ENCODE results near the gene PRKACG. TPM values are rescaled to one million over a fixed set of nuclear protein-coding genes. Genes with fewer than 3 reads are reported as not detected.

Gene PRKACG
- total RNA-seq, 1 experiment from 2014 or later, result not detected

GRCh38 chr9:68983522-68984424 lies 30.1 kb downstream of the PRKACG start:
- DNase-seq (ENCODE audit: extremely low read depth, low read depth), result no peak

DNA sequence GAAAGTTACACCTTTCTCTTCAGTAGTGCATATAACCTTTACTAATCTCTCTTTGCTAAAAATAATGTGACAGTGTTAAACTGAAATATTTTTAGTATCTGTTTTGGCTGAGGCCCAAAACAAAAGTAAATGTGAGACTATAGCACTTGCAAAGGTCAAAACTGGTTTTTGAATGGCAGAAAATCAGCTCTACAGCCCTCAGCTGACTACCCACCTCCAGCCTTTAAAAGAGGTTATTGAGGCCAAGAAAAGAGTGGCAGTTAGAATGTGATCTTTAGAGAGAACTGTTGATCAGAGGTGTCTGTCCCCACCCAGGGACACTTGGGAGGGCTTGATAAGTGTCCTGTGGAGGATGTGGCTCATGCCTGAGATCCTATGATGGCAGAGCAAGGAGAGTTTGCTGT lies 30.9 kb downstream of the PRKACG start:
- no peak for DNase-seq (ENCODE audit: extremely low read depth, low read depth)

DNA sequence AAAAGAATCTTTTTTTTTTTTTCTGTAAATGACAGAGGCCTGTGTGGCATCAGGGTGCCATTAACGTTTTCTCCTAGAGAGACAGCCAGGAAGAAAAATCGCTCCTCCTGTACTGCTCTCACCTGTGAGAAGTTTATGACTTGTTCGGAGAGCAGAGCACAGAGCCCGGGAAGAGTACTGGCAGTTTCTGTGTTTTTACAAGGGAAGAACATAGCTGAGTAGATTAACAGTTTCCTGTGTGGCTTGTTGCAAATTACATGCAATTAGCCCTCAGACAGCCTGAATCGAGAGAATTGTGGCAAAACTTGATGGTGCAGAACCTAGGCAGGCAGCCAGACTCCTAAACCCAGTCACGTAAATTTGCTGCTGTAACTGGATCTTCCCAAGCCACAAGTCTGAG lies 32.1 kb downstream of the PRKACG start:
- DNase-seq (ENCODE audit: extremely low read depth, low read depth), result no peak

DNA sequence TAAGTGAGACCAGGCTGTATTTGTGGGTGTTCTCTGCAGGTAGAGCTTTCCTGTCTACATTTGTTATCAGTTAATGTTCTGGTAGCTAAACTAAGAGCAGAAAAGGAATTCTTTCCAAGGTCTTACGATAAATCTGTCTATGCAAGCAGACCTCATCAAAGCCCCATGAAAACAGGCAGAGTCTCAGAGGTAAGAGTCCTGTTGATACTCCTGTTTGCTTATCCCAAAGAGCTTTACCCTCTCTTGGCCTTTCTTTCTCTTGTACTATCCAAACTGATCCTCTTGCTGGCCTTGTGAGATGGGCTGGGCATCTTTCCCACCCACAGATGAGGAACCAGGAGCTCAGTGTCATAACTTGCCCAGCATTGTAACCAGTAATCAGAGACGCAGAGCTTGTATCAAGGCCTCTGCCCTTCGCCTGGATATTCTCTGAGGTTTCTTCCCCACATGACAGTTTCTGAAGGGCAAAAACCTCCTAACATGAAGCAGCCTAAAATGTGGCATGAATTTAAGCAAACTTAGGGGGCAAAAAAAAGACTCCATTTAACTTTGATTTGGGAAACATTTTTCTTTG lies 33.5 kb downstream of the PRKACG start:
- no peak for DNase-seq (ENCODE audit: extremely low read depth, low read depth)

DNA sequence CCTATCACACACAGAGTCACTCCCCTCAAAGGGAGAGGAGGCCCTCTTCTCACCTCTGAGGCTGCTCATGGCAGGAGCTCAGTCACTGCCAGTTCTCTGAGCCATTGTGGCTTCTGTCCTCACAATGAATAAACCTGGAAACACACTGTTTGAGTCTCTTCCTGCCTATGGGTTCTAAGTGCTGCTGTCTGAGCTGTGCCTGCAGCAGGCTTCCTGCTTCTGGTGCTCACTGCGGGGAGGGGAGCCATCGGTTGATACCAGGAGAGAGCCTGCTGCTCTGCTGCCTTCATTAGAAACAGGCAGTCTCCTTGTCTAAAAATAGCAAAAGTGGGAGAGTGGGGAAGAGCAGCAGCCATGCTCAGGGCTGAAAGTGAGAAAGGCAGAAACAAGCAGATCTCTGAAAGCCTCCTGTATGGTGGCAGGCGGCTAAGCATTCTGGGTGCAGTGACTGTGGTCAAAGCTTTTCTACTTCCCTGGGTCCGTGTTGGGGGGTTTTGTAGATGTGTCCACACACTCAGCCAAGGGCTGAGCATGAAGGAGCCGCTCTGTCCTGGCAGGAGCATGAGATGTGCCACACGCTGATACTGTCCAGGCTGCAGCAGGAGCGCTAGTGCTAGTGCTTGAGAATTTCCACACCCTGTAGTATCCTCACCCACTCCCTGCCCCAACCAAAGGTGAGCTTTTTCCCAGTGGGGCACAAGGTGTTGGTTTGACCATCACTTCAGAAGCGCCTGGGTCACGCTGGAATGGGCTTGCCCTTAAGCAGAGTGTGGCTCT lies 34.2 kb downstream of the PRKACG start:
- no peak for DNase-seq (ENCODE audit: extremely low read depth, low read depth)

DNA sequence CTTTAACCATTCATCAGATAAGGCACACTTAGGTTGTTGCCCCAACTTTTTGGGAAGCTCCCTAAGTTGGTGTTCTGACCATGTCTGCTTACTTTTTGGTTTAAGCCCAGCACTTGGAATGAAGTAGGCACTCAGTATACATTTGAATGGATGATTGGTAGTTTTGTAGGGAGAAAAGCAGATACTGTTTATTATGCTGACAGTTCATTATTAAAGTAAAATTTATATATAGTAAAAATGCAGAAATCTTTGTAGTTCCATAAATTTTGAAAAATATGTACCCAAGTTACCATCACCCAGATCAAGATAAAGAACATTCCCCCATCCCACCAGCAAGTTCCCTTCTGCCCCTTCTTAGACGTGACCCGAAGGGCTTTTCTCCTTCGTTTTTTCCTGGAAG lies 35.4 kb downstream of the PRKACG start:
- no peak for DNase-seq (ENCODE audit: extremely low read depth, low read depth)

GRCh38 chr9:68978066-68978465 lies 35.8 kb downstream of the PRKACG start:
- no peak for DNase-seq (ENCODE audit: extremely low read depth, low read depth)

DNA sequence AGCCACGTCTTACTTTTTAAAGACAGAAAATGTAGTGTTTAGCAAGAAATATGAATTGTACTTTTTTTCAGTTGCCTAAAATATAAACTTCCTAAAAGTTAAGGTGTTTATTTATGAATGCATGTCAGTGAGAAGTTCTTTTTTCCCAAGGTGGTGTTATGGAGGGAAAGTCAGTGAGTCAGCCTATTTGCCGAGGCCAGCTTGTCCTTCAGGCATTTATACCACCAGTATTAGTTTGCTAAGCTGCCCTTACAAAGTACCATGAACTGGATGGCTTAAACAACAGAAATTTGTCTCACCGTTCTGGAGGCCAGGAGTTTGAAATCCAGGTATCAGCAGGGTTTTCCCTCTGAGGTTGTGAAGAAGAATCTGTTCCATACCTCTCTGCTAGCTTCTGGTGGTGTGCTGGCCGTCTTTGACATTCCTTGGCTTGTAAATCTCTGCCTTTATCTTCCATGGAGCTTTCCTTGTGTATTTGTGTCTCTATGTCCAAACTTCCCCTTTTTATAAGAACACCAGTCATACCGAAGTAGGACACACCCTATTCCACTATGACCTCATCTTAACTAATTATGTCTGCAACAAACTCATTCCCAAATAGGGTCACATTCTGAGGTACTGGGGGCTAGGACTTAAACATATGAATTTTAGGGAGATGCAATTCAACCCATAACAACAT lies 38.4 kb downstream of the PRKACG start:
- peak; percentile 4 for DNase-seq (ENCODE audit: extremely low read depth, low read depth)

- DNase-seq (ENCODE audit: extremely low read depth, low read depth), result no peak
Measured at GRCh38 chr9:68974901-68975300, 39.0 kb downstream of the PRKACG start.

GRCh38 chr9:68974431-68974830 lies 39.5 kb downstream of the PRKACG start:
- no peak for DNase-seq (ENCODE audit: extremely low read depth, low read depth)

DNA sequence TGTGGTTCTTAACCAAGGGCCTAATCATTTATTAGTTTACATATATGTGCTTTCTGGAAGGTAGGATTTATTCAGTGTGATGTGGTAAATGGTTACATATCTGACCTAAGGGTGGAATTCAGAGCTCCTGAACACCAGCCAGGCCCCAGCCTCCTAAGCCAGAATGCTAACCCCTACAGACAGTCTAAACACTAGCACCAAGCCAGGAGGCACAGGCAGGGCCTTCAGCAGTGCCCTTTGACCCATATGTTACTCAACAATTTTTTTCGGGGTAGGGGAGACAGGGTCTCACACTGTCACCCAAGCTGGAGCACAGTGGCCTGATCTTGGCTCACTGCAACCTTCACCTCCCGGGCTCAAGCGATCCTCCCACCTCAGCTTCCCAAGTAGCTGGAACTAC lies 40.3 kb downstream of the PRKACG start:
- no peak for DNase-seq (ENCODE audit: extremely low read depth, low read depth)

- DNase-seq (ENCODE audit: extremely low read depth, low read depth), result no peak
Measured at GRCh38 chr9:68970151-68970550, 43.8 kb downstream of the PRKACG start.

DNA sequence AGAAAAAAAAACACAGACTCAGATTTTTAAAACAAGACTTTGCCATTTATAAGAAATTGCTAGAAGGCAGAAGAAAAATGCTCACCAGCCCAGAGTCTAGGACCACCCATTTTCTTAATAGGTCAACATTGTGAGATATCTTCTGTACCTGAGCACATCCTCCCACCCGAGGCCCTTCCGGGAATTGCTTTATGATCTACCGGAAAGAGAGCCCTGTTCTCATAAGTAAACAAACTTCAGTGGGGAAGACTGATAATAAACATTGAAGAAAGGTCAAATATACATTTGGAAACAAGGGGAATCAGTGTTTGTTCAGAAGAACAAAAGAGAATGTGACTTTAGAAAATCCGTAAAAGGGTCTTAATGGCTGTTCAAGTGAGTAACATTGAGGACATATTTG lies 44.4 kb downstream of the PRKACG start:
- no peak for DNase-seq (ENCODE audit: extremely low read depth, low read depth)

DNA sequence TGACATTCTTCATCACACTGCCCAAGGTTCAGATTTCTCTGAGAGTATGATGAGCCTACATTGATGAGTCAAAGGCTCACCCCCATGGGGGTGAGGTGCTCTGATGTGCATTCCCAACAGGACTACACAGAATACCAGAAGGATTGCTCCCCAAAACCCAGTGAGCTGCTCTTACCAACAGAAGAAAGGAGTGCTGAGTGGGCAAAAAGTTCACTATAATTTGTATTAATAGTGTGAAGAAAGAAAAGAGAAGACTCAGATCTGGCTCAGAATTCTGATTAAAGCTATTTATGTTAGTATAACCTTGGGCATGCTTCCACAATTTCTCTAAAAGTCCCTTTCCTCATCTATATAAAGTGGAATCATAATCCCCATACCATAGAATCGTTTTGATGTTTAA lies 46.1 kb downstream of the PRKACG start:
- no peak for DNase-seq (ENCODE audit: extremely low read depth, low read depth)

- no peak for DNase-seq (ENCODE audit: extremely low read depth, low read depth)
Measured at GRCh38 chr9:68966496-68966944, 47.4 kb downstream of the PRKACG start.

GRCh38 chr9:68964765-68965164 lies 49.1 kb downstream of the PRKACG start:
- DNase-seq (ENCODE audit: extremely low read depth, low read depth), result no peak

DNA sequence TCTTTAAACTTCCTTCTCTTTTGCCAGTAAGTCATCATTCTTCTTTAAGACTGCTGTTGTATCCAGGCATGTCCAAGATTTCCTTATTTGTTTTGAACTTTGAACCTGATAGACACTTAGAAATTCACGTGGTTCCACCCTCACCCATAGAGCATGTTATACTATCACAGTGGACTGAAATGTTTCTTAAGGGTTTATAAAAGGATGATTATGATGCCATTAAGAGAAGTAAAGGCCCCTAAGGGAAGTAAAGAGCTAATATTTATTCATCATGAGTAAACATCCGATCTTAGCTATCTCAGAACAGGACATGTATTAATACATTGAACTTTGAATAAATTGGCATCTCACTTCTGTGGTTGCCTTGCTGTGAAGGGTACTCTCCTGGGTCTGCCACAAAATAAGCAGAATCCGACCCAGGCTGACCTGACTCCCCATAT lies 49.8 kb downstream of the PRKACG start:
- peak; percentile 3 for DNase-seq (ENCODE audit: extremely low read depth, low read depth)

- DNase-seq (ENCODE audit: extremely low read depth, low read depth), result no peak
Measured at GRCh38 chr9:68963416-68963815, 50.5 kb downstream of the PRKACG start.

Data from NCI-H460 (cell line).